Measurements from ENCODE around the gene PCNX1. TPM values are rescaled to one million over a fixed set of nuclear protein-coding genes. Genes with fewer than 3 reads are reported as not detected.
"Not testable (repeated sequence)": the region's sequence is repeated elsewhere in the genome, so short reads cannot be mapped to it uniquely, and the experiment has no call there.

Gene PCNX1
- total and polyA plus RNA-seq, 2 of the 4 experiments (the other 2 are of a cell fraction): 15.0 to 43.7 TPM

DNA sequence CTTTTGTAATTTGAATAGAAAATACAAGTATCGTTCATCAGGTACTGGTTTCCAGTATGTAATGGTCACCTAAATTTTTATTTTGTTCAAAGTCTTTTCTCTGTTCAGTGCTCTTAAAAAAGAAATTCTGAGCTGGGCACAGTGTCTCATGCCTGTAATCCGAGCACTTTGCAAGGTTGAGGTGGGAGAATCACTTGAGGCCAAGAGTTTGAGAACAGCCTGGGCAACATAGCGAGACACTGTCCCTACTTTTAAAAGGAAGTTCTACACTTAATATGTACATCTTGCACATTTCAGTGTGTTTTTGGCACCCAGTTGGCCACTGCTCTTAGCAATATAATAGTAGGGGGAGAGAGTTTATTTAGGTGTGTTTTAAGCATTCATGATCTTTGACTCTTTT, 27.9 kb downstream of the PCNX1 start:
- H3K4me1 ChIP-seq (ENCODE audit: control insufficient read depth, insufficient read depth, low read length): peaks cover 9% of the 10 kb centered on the region
- H2AK5ac ChIP-seq (ENCODE audit: low read depth, low read length): no peak overlapping the region
- H2BK120ac ChIP-seq (ENCODE audit: low read depth, low read length): no peak overlapping the region
- H2AK9ac ChIP-seq (replicated peaks; ENCODE audit: low read depth, low read length, poor library complexity): no peak overlapping the region
- peak overlapping the region; percentile 30 for H3K4me2 ChIP-seq (ENCODE audit: low read depth, low read length)
- H4K5ac ChIP-seq (ENCODE audit: low read depth, low read length): no peak overlapping the region
- intact Hi-C loops (cut with micrococcal nuclease): no loop called here
- no peak overlapping the region for H3K4ac ChIP-seq (ENCODE audit: low read depth, low read length)
- H3K14ac ChIP-seq (replicated peaks; ENCODE audit: low read depth, low read length): no peak overlapping the region
- H3K9ac ChIP-seq (ENCODE audit: low read depth, low read length): no peak overlapping the region
- H2AFZ ChIP-seq (replicated peaks; ENCODE audit: low read length, poor library complexity): no peak overlapping the region
- H2BK5ac ChIP-seq (ENCODE audit: low read depth, low read length, poor library complexity, severe bottlenecking): no peak overlapping the region
- H3K27me3 ChIP-seq (ENCODE audit: control insufficient read depth, insufficient read depth, low read length): no peaks in the 10 kb centered on the region
- H4K91ac ChIP-seq (ENCODE audit: insufficient read depth, low read depth, low read length): no peak overlapping the region
- peak overlapping the region; percentile 64; the same call in 1 of the 2 replicates for H3K18ac ChIP-seq (ENCODE audit: low read depth, low read length)
- no peak overlapping the region for H4K8ac ChIP-seq (ENCODE audit: low read depth in 2 of 2, low read length in 2 of 2)
- ATAC-seq (ENCODE audit: low read depth) (no peak; the same call in 1 of the 2 replicates), DNase-seq (no peak)
- peaks cover 2% of the 10 kb centered on the region for H3K9me1 ChIP-seq (ENCODE audit: insufficient read depth, low read length)
- no peak overlapping the region for H2BK15ac ChIP-seq (ENCODE audit: low read depth, low read length)
- peaks cover 17 to 41% of the 10 kb centered on the region in 2 experiments; a peak in 3 of 4 replicates for H3K79me1 ChIP-seq (ENCODE audit: low read depth in 1 of 2, low read length in 2 of 2)
- ChIA-PET POLR2A (ENCODE audit: unreplicated experiment) (no interaction called here), CTCF (no interaction called here)
- dilution Hi-C loops (cut with HindIII; ENCODE audit: low sequenced_read_pairs, unreplicated experiment): no loop called here
- 40% methylated on average over 1 of the region's 3 CpGs; no CpG with 5 or more reads in 1 of the 2 experiments for WGBS, 2 experiments (ENCODE audit: extremely low coverage in 2 of 2, insufficient read length in 1 of 2)
- no peak overlapping the region for H3K56ac ChIP-seq (ENCODE audit: extremely low read depth, insufficient read depth, low read length)
- H3K36me3 ChIP-seq (ENCODE audit: control insufficient read depth, insufficient read depth, low read length): no peaks in the 10 kb centered on the region
- BruUV-seq (replicated peaks): no TSS peak
- no peaks in the 10 kb centered on the region for H3K9me3 ChIP-seq (ENCODE audit: control insufficient read depth, insufficient read depth, low read length)
- H4K20me1 ChIP-seq (ENCODE audit: insufficient read depth, low read length): peaks cover 47% of the 10 kb centered on the region
- H3K4me3 ChIP-seq (ENCODE audit: insufficient read depth, low read depth, low read length): no peak overlapping the region
- H2BK20ac ChIP-seq (ENCODE audit: low read depth, low read length): no peak overlapping the region
- H3K23ac ChIP-seq (ENCODE audit: low read depth, low read length): no peak overlapping the region
- no peak for TF ChIP-seq MAFK (IDR thresholded peaks at IDR 0.05; ENCODE audit: low read depth, low read length)
- in situ Hi-C loops (cut with MboI; ENCODE audit: low sequenced_read_pairs): no loop called here
- peak overlapping the region; percentile 36; the same call in 1 of the 2 replicates for H3K27ac ChIP-seq (ENCODE audit: insufficient read depth, low read length)

DNA sequence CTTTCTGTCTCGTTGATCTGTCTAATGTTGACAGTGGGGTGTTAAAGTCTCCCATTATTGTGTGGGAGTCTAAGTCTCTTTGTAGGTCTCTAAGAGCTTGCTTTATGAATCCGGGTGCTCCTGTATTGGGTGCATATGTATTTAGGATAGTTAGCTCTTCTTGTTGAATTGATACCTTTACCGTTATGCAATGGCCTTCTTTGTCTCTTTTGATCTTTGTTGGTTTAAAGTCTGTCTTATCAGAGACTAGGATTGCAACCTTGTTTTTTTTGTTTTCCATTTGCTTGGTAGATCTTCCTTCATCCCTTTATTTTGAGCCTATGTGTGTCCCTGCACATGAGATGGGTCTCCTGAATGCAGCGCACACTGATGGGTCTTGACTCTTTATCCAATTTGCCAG, 32.4 kb downstream of the PCNX1 start:
- H3K4me2 ChIP-seq (ENCODE audit: low read depth, low read length); ATAC-seq (ENCODE audit: low read depth); in situ Hi-C loops (cut with MboI; ENCODE audit: low sequenced_read_pairs); H3K9ac ChIP-seq (ENCODE audit: low read depth, low read length); H3K4ac ChIP-seq (ENCODE audit: low read depth, low read length); H2BK5ac ChIP-seq (ENCODE audit: low read depth, low read length, poor library complexity, severe bottlenecking); H3K18ac ChIP-seq (ENCODE audit: low read depth, low read length); DNase-seq; H3K4me1 ChIP-seq (ENCODE audit: control insufficient read depth, insufficient read depth, low read length); H3K36me3 ChIP-seq (ENCODE audit: control insufficient read depth, insufficient read depth, low read length); H2AFZ ChIP-seq (replicated peaks; ENCODE audit: low read length, poor library complexity); H4K91ac ChIP-seq (ENCODE audit: insufficient read depth, low read depth, low read length); H3K9me1 ChIP-seq (ENCODE audit: insufficient read depth, low read length); H3K27me3 ChIP-seq (ENCODE audit: control insufficient read depth, insufficient read depth, low read length); dilution Hi-C loops (cut with HindIII; ENCODE audit: low sequenced_read_pairs, unreplicated experiment); H3K4me3 ChIP-seq (ENCODE audit: insufficient read depth, low read depth, low read length); H2AK5ac ChIP-seq (ENCODE audit: low read depth, low read length); H4K8ac ChIP-seq (ENCODE audit: low read depth in 2 of 2, low read length in 2 of 2); H3K23ac ChIP-seq (ENCODE audit: low read depth, low read length); POLR2A ChIA-PET (ENCODE audit: unreplicated experiment); H3K56ac ChIP-seq (ENCODE audit: extremely low read depth, insufficient read depth, low read length); H2BK15ac ChIP-seq (ENCODE audit: low read depth, low read length); H2AK9ac ChIP-seq (replicated peaks; ENCODE audit: low read depth, low read length, poor library complexity); BruUV-seq (replicated peaks); H3K14ac ChIP-seq (replicated peaks; ENCODE audit: low read depth, low read length); intact Hi-C loops (cut with micrococcal nuclease); H2BK120ac ChIP-seq (ENCODE audit: low read depth, low read length); H4K5ac ChIP-seq (ENCODE audit: low read depth, low read length); H2BK20ac ChIP-seq (ENCODE audit: low read depth, low read length); H3K9me3 ChIP-seq (ENCODE audit: control insufficient read depth, insufficient read depth, low read length); CTCF ChIA-PET; H3K27ac ChIP-seq (ENCODE audit: insufficient read depth, low read length): not testable (repeated sequence)
- no CpG with 5 or more reads among the region's 4 CpGs for WGBS, 2 experiments (ENCODE audit: extremely low coverage in 2 of 2, insufficient read length in 1 of 2)
- H3K79me1 ChIP-seq (ENCODE audit: low read depth in 1 of 2, low read length in 2 of 2): peaks cover 11 to 34% of the 10 kb centered on the region in 2 experiments; a peak in 3 of 4 replicates
- peaks cover 39% of the 10 kb centered on the region for H4K20me1 ChIP-seq (ENCODE audit: insufficient read depth, low read length)
